Measurements from ENCODE around the gene SNAP29.
"Not testable (repeated sequence)": the region's sequence is repeated elsewhere in the genome, so short reads cannot be mapped to it uniquely, and the experiment has no call there.

Gene SNAP29

DNA sequence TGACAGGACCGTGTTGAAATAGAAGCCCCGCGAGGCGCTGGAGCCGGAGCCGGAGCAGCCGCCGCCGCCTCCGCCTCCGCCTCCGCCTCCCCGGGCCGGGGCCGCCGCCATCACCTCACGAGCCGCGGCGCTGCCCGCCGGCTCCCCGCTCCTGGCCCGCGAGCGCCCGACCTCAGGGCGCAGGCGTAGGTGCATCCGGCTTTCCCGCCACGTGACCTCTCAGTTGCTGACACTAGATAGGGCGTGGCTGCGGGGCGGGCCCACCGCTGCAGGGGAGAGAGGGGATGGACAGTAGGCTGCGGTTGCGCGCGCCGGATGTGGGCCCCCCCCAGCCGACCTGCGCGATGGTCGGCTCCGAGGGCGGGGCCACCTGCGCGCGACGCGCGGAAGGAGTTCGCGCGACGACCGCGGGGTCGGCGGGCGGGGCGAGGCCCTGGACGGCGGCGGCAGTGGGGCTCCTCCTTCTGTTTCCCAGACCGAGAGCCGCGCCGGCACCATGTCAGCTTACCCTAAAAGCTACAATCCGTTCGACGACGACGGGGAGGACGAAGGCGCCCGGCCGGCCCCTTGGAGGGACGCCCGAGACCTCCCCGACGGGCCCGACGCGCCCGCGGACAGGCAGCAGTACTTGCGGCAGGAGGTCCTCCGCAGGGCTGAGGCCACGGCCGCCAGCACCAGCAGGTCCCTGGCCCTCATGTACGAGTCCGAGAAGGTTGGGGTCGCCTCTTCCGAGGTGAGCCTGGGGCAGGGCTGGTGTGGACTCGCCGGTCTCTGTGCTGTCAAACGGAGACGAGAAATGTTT, at the start of gene SNAP29, which contains the start of gene PI4KA:
Gene SNAP29 (plus strand): TSS at position 393 of the 802 bp plus-strand sequence. CDS start 104 bp downstream, at position 497.
Gene PI4KA (minus strand): TSS at position 197 of the 802 bp plus-strand sequence. CDS start 86 bp downstream, at position 111.
- H3K4me1 ChIP-seq (ENCODE audit: insufficient read depth, low read length), result peaks cover 8% of the 10 kb centered on the region; the same call in 1 of the 2 replicates
- no peaks in the 10 kb centered on the region for H3K36me3 ChIP-seq (ENCODE audit: insufficient read depth, low read length)
- peak within 1 kb of the TSS; percentile 97 for H3K9ac ChIP-seq (ENCODE audit: low read depth, low read length)
- no peaks in the 10 kb centered on the region for H3K9me3 ChIP-seq (ENCODE audit: control insufficient read depth, insufficient read depth, low read length)

DNA sequence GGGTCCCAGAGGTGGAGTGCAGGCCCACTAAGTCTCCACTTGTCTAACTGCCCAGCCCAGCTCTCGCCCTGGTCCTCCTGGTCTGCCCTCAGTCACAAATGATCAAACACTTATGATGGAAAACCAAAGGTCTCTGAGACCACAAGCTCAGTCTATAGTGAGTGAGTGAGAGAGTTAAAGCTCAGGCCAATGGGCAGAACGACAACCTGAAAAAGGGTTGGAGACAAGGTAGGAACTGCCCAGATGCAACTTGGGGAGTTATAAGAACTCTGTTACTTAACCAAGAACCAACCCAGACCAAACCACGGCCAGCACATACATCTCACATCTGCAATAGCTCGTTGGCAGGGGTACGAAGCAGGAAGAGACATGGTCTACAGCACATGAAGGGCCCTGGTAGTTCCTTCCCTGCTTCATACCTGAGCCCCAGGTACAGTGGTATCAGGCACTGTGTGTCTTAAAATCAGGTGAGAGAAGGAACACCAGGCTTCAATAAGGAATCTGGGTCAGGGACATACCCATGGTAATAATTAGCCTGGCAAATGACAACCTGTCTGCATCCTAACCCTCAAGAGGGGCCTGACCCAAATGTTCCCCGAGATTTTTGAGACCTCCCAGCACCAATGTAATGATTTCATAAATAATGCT, 49.1 kb upstream of the SNAP29 start:
- H3K4me1 ChIP-seq (ENCODE audit: insufficient read depth, low read length), result no peaks in the 10 kb centered on the region; the same call in 1 of the 2 replicates
- H3K36me3 ChIP-seq (ENCODE audit: insufficient read depth, low read length), result 0 out of 2 replicates have a peak, but pooled peaks cover 8% of the 10 kb centered on the region
- H3K9me3 ChIP-seq (ENCODE audit: control insufficient read depth, insufficient read depth, low read length), result no peaks in the 10 kb centered on the region
- H3K9ac ChIP-seq (ENCODE audit: low read depth, low read length), result no peak overlapping the region

DNA sequence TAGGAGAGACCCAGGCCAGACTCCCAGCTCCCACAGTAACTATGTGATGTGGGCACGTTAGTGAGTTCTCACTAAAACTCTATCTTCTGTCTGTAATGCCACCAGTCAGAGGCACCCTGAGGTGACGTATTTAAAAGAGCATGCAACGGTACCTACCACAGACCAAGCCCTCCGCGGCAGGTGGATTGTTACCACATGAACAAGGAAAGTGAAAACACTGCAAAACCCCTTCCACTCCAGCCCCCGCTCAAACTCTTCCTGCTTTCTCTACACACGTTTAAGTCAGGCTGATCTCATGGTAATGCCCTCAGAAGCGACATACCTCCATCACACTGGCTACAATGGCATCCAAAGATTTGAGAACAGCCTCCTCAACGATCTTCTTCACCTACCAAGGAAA, 48.2 kb upstream of the SNAP29 start:
- Histone ChIP-seq H3K9me3 (ENCODE audit: control insufficient read depth, insufficient read depth, low read length) (no peaks in the 10 kb centered on the region), H3K36me3 (ENCODE audit: insufficient read depth, low read length) (0 out of 2 replicates have a peak, but pooled peaks cover 3% of the 10 kb centered on the region), H3K9ac (ENCODE audit: low read depth, low read length) (no peak overlapping the region), H3K4me1 (ENCODE audit: insufficient read depth, low read length) (no peaks in the 10 kb centered on the region; the same call in 1 of the 2 replicates)

DNA sequence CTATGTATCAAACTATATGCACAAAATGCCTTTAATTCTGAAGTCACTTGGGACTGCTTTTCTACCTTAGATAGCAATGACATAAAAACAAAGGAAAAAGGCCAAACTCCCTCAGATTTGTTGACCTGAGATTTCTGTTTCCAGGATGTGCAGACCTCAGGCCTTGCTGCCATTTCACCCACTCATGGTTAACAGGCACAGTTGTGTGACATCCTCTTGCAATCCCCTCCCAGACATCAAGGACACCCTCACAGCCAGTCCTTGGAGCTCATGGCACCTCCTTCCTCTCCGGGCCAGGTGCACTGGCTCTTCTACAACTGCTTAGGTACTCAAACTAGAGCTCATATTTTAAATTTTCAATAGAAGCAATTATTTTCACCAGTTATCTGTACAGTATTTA, 47.6 kb upstream of the SNAP29 start:
- H3K9me3 ChIP-seq (ENCODE audit: control insufficient read depth, insufficient read depth, low read length), result no peaks in the 10 kb centered on the region
- H3K36me3 ChIP-seq (ENCODE audit: insufficient read depth, low read length), result 0 out of 2 replicates have a peak, but pooled peaks cover 3% of the 10 kb centered on the region
- no peaks in the 10 kb centered on the region; the same call in 1 of the 2 replicates for H3K4me1 ChIP-seq (ENCODE audit: insufficient read depth, low read length)
- no peak overlapping the region for H3K9ac ChIP-seq (ENCODE audit: low read depth, low read length)

DNA sequence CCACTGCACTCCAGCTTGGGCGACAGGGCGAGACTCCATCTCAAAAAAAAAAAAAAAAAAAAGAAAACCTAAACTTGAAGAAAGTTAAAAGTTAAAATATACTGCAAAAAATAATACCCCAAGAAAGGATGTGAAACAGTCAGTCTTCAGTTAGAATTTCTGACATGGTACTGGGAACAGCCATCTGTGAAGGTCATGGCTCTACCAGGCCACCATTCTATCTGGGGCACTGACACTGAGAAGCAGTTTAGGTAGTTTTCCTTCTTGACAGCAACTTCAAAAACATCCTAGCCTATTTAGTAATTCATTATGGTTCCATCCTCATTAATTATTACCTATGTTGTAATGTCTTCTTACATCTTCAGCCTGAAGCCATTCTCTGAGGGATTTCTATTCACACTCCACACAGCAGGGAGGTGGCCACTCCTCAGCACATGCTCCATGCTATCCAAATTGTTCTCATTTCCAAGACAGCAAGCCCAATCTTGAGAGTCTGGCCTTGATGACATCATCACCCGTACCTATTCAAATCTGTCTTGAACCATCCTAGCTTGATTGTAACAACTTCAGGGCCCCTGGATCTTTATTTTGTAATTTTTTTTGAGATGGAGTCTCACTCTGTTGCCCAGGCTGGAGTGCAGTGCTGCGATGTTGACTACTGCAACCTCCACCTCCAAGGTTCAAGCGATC, 46.7 kb upstream of the SNAP29 start:
- H3K4me1 ChIP-seq (ENCODE audit: insufficient read depth, low read length), result no peaks in the 10 kb centered on the region; the same call in 1 of the 2 replicates
- 0 out of 2 replicates have a peak, but pooled peaks cover 3% of the 10 kb centered on the region for H3K36me3 ChIP-seq (ENCODE audit: insufficient read depth, low read length)
- H3K9me3 ChIP-seq (ENCODE audit: control insufficient read depth, insufficient read depth, low read length), result no peaks in the 10 kb centered on the region
- H3K9ac ChIP-seq (ENCODE audit: low read depth, low read length), result no peak overlapping the region

DNA sequence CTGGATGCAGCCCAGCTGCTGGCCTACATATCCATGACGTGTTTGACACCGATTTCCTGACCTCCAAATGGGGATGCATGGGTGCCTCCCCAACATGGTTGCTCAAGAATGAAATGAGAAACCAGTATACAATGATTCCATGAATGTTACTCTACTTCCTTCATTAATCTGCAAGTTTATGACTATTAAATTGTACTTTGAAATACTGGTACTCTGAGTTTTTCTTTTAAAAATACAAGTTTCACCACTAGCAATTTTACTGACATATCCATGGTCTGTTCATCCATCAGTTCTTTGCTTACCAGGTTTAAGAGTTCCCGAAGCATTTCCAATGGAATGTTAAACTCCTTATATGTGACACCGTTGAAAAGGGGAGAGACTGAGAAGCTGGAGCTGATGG, 45.8 kb upstream of the SNAP29 start:
- Histone ChIP-seq H3K9ac (ENCODE audit: low read depth, low read length) (no peak overlapping the region), H3K36me3 (ENCODE audit: insufficient read depth, low read length) (no peaks in the 10 kb centered on the region), H3K9me3 (ENCODE audit: control insufficient read depth, insufficient read depth, low read length) (no peaks in the 10 kb centered on the region), H3K4me1 (ENCODE audit: insufficient read depth, low read length) (no peaks in the 10 kb centered on the region)

DNA sequence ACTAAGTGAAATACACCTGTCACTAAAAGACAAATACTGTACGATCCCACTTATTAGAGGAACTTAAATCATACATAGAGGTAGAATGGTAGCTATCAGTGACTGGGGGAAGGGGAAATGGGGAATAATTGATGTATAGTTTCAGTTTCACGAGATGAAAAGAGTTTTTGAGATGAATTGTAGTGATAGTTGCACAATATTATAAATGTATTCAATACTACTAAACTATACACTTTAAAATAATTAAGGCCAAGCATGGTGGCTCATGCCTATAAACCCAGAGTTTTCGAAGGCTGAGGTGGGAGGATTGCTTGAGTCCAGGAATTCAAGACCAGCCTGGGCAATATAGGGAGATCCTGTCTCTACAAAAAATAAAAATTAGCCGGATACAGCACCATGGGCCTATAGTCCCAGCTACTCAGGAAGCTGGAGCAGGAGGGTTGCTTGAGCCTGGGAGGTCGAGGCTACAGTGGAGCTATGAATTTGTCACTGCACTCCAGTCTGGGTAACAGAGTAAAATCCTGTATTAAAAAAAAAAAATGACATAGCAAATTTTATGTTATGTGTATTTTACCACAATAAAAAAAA, 44.5 kb upstream of the SNAP29 start:
- no peaks in the 10 kb centered on the region for H3K4me1 ChIP-seq (ENCODE audit: insufficient read depth, low read length)
- H3K36me3 ChIP-seq (ENCODE audit: insufficient read depth, low read length), result no peaks in the 10 kb centered on the region
- H3K9ac ChIP-seq (ENCODE audit: low read depth, low read length), result no peak overlapping the region
- H3K9me3 ChIP-seq (ENCODE audit: control insufficient read depth, insufficient read depth, low read length), result no peaks in the 10 kb centered on the region

DNA sequence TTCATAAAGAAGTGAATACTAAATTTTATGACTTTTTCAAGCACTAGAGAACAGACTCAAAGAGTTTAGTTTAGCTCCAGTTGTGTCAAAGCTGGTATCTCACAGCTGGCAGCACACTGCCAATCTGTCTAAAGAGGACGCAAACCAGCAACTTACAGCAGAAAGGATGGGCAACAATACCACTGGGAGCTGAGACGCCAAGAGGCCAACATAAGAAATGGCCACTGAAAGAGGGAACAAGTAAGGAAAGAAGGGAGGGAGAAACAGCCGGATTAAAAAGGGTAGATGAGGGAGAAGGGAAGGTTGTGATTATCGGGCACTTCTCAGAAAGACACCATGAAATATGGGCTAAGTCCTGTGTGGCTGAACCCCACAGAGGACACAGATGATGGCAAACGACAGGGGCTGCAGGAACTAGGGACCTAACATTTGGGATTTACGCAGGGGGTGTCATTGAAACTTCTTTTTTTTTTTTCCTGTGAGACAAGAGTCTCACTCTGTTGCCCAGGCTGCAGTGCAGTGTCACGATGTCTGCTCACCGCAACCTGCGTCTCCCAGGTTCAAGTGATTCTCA, 43.2 kb upstream of the SNAP29 start:
- H3K9me3 ChIP-seq (ENCODE audit: control insufficient read depth, insufficient read depth, low read length), result no peaks in the 10 kb centered on the region
- no peaks in the 10 kb centered on the region for H3K4me1 ChIP-seq (ENCODE audit: insufficient read depth, low read length)
- H3K36me3 ChIP-seq (ENCODE audit: insufficient read depth, low read length), result no peaks in the 10 kb centered on the region
- no peak overlapping the region for H3K9ac ChIP-seq (ENCODE audit: low read depth, low read length)

DNA sequence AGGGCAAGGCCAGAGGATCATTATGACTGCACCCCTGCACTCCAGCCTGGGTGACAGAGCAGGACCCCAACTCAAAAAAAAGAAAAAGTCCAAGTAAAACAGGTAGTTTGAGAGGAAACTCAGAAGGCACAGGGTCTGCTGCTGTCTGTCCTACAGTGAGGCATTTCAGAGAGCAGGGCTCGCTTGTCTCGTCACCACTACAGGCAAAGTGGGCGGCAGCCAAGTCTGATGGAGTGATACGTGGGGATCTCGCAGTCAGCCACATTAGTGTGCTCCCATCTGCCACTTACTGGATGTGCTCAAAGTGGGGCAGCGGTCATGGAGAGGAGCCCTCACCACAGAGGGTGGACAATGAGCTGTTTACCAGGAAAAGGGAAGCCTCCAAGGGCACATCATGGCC, 42.2 kb upstream of the SNAP29 start:
- no peak overlapping the region for H3K9ac ChIP-seq (ENCODE audit: low read depth, low read length)
- H3K4me1 ChIP-seq (ENCODE audit: insufficient read depth, low read length), result no peaks in the 10 kb centered on the region
- no peaks in the 10 kb centered on the region for H3K36me3 ChIP-seq (ENCODE audit: insufficient read depth, low read length)
- H3K9me3 ChIP-seq (ENCODE audit: control insufficient read depth, insufficient read depth, low read length), result no peaks in the 10 kb centered on the region

DNA sequence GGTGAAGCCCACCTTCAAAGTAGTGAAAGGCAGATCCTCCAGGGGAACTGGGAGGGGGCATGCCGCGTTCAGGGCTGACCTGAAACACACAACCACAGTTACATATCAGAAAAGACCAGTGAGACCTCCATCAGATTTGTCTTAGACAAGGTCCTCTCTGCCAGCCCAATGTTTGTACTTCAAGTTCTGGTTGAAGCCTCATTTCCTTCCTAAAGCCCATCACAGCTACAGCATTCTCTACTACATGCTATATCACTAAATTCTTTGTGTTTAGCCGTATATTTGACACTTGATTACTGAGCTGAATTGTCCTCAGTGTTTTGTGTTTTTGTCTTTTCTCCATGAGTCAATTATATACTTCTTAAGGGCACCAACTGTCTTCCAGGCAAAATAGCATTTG, 40.3 kb upstream of the SNAP29 start:
- Histone ChIP-seq H3K9ac (ENCODE audit: low read depth, low read length) (no peak overlapping the region), H3K4me1 (ENCODE audit: insufficient read depth, low read length) (no peaks in the 10 kb centered on the region), H3K36me3 (ENCODE audit: insufficient read depth, low read length) (no peaks in the 10 kb centered on the region), H3K9me3 (ENCODE audit: control insufficient read depth, insufficient read depth, low read length) (no peaks in the 10 kb centered on the region)

DNA sequence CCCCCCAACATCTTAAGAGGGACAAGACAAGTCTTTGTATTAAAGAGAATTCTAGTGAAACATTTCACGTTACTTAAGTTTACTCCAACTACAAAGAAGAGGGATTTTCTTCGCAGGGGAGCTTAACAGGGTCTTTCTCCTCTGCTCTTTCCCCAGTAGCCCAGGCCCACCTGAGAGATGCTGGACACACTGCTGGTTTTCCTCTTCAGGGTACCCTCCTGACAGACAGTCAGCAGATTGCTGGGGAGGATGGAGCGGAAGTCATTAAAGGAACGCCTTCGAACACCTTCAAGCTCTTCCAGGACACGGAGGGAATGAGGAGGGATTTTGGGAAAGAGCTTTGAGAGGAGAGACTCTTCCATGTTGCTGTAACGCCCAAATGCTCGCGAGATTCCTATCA, 39.3 kb upstream of the SNAP29 start:
- Histone ChIP-seq H3K9ac (ENCODE audit: low read depth, low read length) (no peak overlapping the region), H3K36me3 (ENCODE audit: insufficient read depth, low read length) (no peaks in the 10 kb centered on the region)

DNA sequence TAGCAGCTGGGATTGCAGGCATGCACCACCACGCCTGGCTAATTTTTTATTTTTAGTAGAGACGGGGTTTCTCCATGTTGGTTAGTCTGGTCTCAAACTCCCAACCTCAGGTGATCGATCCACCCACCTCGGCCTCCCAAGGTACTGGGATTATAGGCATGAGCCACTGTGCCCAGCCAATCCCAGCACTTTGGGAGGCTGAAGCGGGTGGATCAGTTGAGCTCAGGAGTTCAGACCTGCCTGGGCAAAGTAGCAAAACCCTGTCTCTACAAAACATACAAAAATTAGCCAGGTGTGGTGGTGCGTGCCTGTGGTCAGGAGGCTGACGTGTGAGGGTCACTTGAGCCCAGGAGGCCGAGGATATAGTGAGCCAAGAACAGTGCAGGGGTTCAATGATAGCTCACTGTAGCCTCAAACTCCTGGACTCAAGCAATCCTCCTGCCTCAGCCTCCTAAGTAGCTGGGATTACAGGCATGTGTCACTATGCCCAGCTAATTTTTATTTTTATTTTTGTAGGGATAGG, 37.0 kb upstream of the SNAP29 start:
- not testable (repeated sequence) for H3K9me3 ChIP-seq (ENCODE audit: control insufficient read depth, insufficient read depth, low read length); H3K9ac ChIP-seq (ENCODE audit: low read depth, low read length); H3K36me3 ChIP-seq (ENCODE audit: insufficient read depth, low read length); H3K4me1 ChIP-seq (ENCODE audit: insufficient read depth, low read length)

More for the DNA sequence above, 39.3 kb upstream of the SNAP29 start:
- no peaks in the 10 kb centered on the region for H3K9me3 ChIP-seq (ENCODE audit: control insufficient read depth, insufficient read depth, low read length)
- no peaks in the 10 kb centered on the region for H3K4me1 ChIP-seq (ENCODE audit: insufficient read depth, low read length)

DNA sequence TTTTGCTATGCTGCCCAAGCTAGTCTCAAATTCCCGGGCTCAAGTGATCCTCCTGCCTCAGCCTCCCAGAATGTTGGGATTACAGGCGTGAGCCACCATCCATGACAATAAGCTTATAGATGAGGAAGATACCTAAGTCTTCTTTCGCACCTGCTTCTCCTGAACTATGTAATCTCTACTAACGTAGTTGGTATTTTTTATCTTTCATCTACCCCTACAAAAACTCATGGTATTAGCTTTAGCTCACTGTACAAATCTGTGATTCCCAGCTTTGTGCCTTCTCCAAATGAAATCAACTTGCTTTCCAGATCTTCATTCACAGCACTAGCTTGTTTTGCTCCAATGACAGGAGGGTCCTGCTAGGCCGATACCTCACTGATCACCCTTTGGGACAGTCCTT, 36.6 kb upstream of the SNAP29 start:
- H3K9me3 ChIP-seq (ENCODE audit: control insufficient read depth, insufficient read depth, low read length), result no peaks in the 10 kb centered on the region
- H3K9ac ChIP-seq (ENCODE audit: low read depth, low read length), result no peak overlapping the region
- no peaks in the 10 kb centered on the region for H3K36me3 ChIP-seq (ENCODE audit: insufficient read depth, low read length)
- no peaks in the 10 kb centered on the region for H3K4me1 ChIP-seq (ENCODE audit: insufficient read depth, low read length)

DNA sequence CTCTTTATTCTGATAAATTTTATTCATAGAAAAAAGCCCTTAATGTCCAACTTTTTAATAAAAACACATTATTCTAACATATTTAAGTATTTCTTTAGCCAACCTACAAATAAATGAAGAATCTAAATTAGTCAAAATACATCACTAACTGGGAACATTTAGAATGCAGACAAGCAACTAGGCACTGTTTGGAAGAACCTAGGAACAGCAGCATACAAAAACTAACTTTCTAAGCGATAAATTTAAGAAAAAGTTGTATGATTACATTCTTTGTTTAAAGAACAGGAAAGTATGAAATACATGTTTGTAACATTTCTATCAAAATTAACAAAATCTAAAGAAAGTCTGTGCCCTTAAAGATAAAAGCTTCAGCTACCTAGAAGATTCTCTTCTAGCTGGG, 35.5 kb upstream of the SNAP29 start:
- H3K4me1 ChIP-seq (ENCODE audit: insufficient read depth, low read length), result no peaks in the 10 kb centered on the region
- no peaks in the 10 kb centered on the region for H3K9me3 ChIP-seq (ENCODE audit: control insufficient read depth, insufficient read depth, low read length)
- H3K9ac ChIP-seq (ENCODE audit: low read depth, low read length), result no peak overlapping the region
- H3K36me3 ChIP-seq (ENCODE audit: insufficient read depth, low read length), result no peaks in the 10 kb centered on the region

All from ES-I3 (cell line).